ENCODE measurements around the gene WBP1.
"Not testable (repeated sequence)": the region's sequence is repeated elsewhere in the genome, so short reads cannot be mapped to it uniquely, and the experiment has no call there.

WBP1 gene

GRCh38 chr2:74454654-74455511 is 3.4 kb upstream of the WBP1 start, which contains the start of gene INO80B:
Gene INO80B (plus strand): TSS chr2:74455087. CDS start chr2:74455117, 30 bp downstream.
- DNase-seq: peak; percentile 90

- peak; percentile 61 for DNase-seq
Measured at GRCh38 chr2:74457129-74457548, 1.1 kb upstream of the WBP1 start.

GRCh38 chr2:74457549-74458131 is 598 bp upstream of the WBP1 start:
- peak; percentile 87 for DNase-seq

- DNase-seq: no peak
Measured at GRCh38 chr2:74458938-74459363, 713 bp downstream of the WBP1 start.

GRCh38 chr2:74459503-74460118 is 1.4 kb downstream of the WBP1 start:
- not testable (repeated sequence) for DNase-seq

- not testable (repeated sequence) for DNase-seq
Measured at GRCh38 chr2:74460187-74460586, 1.9 kb downstream of the WBP1 start.

GRCh38 chr2:74461187-74462053 is 3.2 kb downstream of the WBP1 start:
- no peak for DNase-seq

- DNase-seq: no peak
Measured at GRCh38 chr2:74462054-74462785, 4.0 kb downstream of the WBP1 start.

- no peak for DNase-seq
Measured at GRCh38 chr2:74462786-74463105, 4.5 kb downstream of the WBP1 start.

- DNase-seq: no peak
Measured at GRCh38 chr2:74464406-74464805, 6.2 kb downstream of the WBP1 start.

GRCh38 chr2:74470742-74471141 is 12.5 kb downstream of the WBP1 start:
- DNase-seq: not testable (repeated sequence)

- no peak for DNase-seq
Measured at GRCh38 chr2:74471332-74472065, 13.3 kb downstream of the WBP1 start.

- peak; percentile 93 for DNase-seq
Measured at GRCh38 chr2:74472086-74472944, 14.1 kb downstream of the WBP1 start, which contains the start of gene MRPL53. Gene MRPL53 (minus strand): TSS chr2:74472680. CDS start chr2:74472660, 20 bp downstream.

- DNase-seq: no peak
Measured at GRCh38 chr2:74472945-74473258, 14.7 kb downstream of the WBP1 start.

GRCh38 chr2:74474481-74474880 is 16.2 kb downstream of the WBP1 start:
- DNase-seq: no peak

- no peak for DNase-seq
Measured at GRCh38 chr2:74474899-74475298, 16.7 kb downstream of the WBP1 start.

GRCh38 chr2:74481431-74481830 is 23.2 kb downstream of the WBP1 start:
- no peak for DNase-seq

GRCh38 chr2:74481961-74482800 is 23.9 kb downstream of the WBP1 start:
- DNase-seq: peak; percentile 35
